Measurements from ENCODE around the gene MAPK13.

GRCh38 chr6:36133912-36134311, 3.6 kb downstream of the MAPK13 start:
- no peak for TF ChIP-seq EGR1 (IDR thresholded peaks at IDR 0.05)
- TF ChIP-seq RAD21 (IDR thresholded peaks at IDR 0.05; ENCODE audit: low read depth), result no peak
- TF ChIP-seq, protein P1, sequence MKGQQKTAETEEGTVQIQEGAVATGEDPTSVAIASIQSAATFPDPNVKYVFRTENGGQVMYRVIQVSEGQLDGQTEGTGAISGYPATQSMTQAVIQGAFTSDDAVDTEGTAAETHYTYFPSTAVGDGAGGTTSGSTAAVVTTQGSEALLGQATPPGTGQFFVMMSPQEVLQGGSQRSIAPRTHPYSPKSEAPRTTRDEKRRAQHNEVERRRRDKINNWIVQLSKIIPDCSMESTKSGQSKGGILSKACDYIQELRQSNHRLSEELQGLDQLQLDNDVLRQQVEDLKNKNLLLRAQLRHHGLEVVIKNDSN (IDR thresholded peaks at IDR 0.05), result no peak
- TF ChIP-seq TAF1 (IDR thresholded peaks at IDR 0.05; ENCODE audit: low read depth), result no peak
- TF ChIP-seq, protein P2, sequence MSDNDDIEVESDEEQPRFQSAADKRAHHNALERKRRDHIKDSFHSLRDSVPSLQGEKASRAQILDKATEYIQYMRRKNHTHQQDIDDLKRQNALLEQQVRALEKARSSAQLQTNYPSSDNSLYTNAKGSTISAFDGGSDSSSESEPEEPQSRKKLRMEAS (IDR thresholded peaks at IDR 0.05), result no peak
- TF ChIP-seq FOXM1 (IDR thresholded peaks at IDR 0.05; ENCODE audit: borderline replicate concordance, low read depth), result no peak
- no peak for TF ChIP-seq TEAD4 (IDR thresholded peaks at IDR 0.05)
